Astrocyte of the cerebellum (primary cell): Measurements from ENCODE around the gene KRTAP10-8.
"Not testable (repeated sequence)": the region's sequence is repeated elsewhere in the genome, so short reads cannot be mapped to it uniquely, and the experiment has no call there.

ENCODE experiments used
- DNase-seq: peaks from one replicate; pipeline ENCODE4 v3.0.0-alpha.2; 2011; ENCODE audit warnings: low read depth
- H3K4me3 ChIP-seq: 2 replicates; pipeline ENCODE4 v1.5.1; 2011; ENCODE audit warnings: mild to moderate bottlenecking, low read depth, low read length, moderate library complexity
- CTCF ChIP-seq: IDR thresholded peaks from 2 replicates; pipeline ENCODE4 v1.5.1; 2012; ENCODE audit warnings: low read length, low read depth, moderate library complexity, mild to moderate bottlenecking; ENCODE audit errors: missing control alignments
- in situ Hi-C: cut with HindIII; loops from 2 replicates; pipeline ENCODE4 v1.10.0; 2017; ENCODE audit warnings: low sequenced_read_pairs

Gene KRTAP10-8

GRCh38 chr21:44595524-44595923 is 16.4 kb upstream of the KRTAP10-8 start:
- DNase-seq, result no peak
- in situ Hi-C loops, result no loop called here
- no peak for TF ChIP-seq CTCF
- H3K4me3 ChIP-seq, result no peak overlapping the region

- in situ Hi-C loops, result no loop called here
- no peak for TF ChIP-seq CTCF
Measured at GRCh38 chr21:44596068-44596725, 15.7 kb upstream of the KRTAP10-8 start.

GRCh38 chr21:44598061-44598460 is 13.8 kb upstream of the KRTAP10-8 start:
- TF ChIP-seq CTCF, result no peak
- H3K4me3 ChIP-seq, result no peak overlapping the region
- in situ Hi-C loops, result no loop called here
- no peak for DNase-seq

More at GRCh38 chr21:44596068-44596725, 15.7 kb upstream of the KRTAP10-8 start:
- H3K4me3 ChIP-seq, result no peak overlapping the region
- no peak for DNase-seq

GRCh38 chr21:44599264-44600029 is 12.4 kb upstream of the KRTAP10-8 start:
- no peak overlapping the region for H3K4me3 ChIP-seq
- in situ Hi-C loops, result no loop called here
- DNase-seq, result no peak
- TF ChIP-seq CTCF, result no peak

GRCh38 chr21:44600118-44600978 is 11.5 kb upstream of the KRTAP10-8 start, which contains the start of gene KRTAP10-7:
KRTAP10-7 (plus strand) TSS chr21:44600597; CDS start chr21:44600622, 25 bp downstream.
- H3K4me3 ChIP-seq, DNase-seq, in situ Hi-C loops: not testable (repeated sequence)

GRCh38 chr21:44601091-44601490 is 10.8 kb upstream of the KRTAP10-8 start:
- DNase-seq, in situ Hi-C loops, H3K4me3 ChIP-seq: not testable (repeated sequence)

- in situ Hi-C loops, result no loop called here
- no peak for DNase-seq
- no peak for TF ChIP-seq CTCF
- H3K4me3 ChIP-seq, result no peak overlapping the region
Measured at GRCh38 chr21:44601596-44602462, 10.1 kb upstream of the KRTAP10-8 start.
